Measurements from ENCODE around the gene METTL23. TPM values are rescaled to one million over a fixed set of nuclear protein-coding genes. Genes with fewer than 3 reads are reported as not detected.

The METTL23 gene
- total and polyA plus RNA-seq, 8 donors: 1.2 to 72.1 (median 31.7) TPM

- H3K36me3 ChIP-seq: peaks cover 89 to 97% (median 95%) of the 10 kb centered on the region in 4 donors
- TF ChIP-seq CTCF (IDR thresholded peaks at IDR 0.05) (no peak), EP300 (IDR thresholded peaks at IDR 0.05) (no peak), POLR2AphosphoS5 (IDR thresholded peaks at IDR 0.05) (no peak), POLR2A (IDR thresholded peaks at IDR 0.05) (no peak)
- H3K4me1 ChIP-seq: peaks cover 14 to 61% (median 39%) of the 10 kb centered on the region in 4 donors
- H3K9me3 ChIP-seq: no peaks in the 10 kb centered on the region
- H3K27ac ChIP-seq: no peak overlapping the region
- 85 to 93% (median 87%) methylated on average over 16 of the region's 16 CpGs for WGBS, 5 donors
- no peak overlapping the region for H3K4me3 ChIP-seq
- no peak for DNase-seq
- H3K27me3 ChIP-seq: no peaks in the 10 kb centered on the region
- intact Hi-C loops (cut with DNase I; ENCODE audit: low total_unique reads): no loop called here
Measured at GRCh38 chr17:76718516-76718915, 8.1 kb upstream of the METTL23 start.

GRCh38 chr17:76720211-76720610 is 6.4 kb upstream of the METTL23 start:
- no peak overlapping the region for H3K27ac ChIP-seq
- WGBS, 5 donors: 88 to 95% (median 92%) methylated on average over 9 of the region's 9 CpGs
- no peak for TF ChIP-seq POLR2AphosphoS5 (IDR thresholded peaks at IDR 0.05)
- TF ChIP-seq CTCF (IDR thresholded peaks at IDR 0.05): no peak
- intact Hi-C loops (cut with DNase I; ENCODE audit: low total_unique reads): no loop called here
- no peak overlapping the region for H3K4me3 ChIP-seq
- H3K27me3 ChIP-seq: no peaks in the 10 kb centered on the region
- no peak for DNase-seq
- H3K9me3 ChIP-seq: no peaks in the 10 kb centered on the region
- peaks cover 26 to 67% (median 48%) of the 10 kb centered on the region in 4 donors for H3K4me1 ChIP-seq
- peaks cover 88 to 100% (median 98%) of the 10 kb centered on the region in 4 donors for H3K36me3 ChIP-seq

- Histone ChIP-seq H3K4me3 (no peak overlapping the region), H3K36me3 (peaks cover 82 to 92% (median 91%) of the 10 kb centered on the region in 4 donors), H3K4me1 (peaks cover 21 to 62% (median 47%) of the 10 kb centered on the region in 4 donors), H3K9me3 (no peaks in the 10 kb centered on the region), H3K27me3 (no peaks in the 10 kb centered on the region), H3K27ac (peak overlapping the region in 1 of 5 donors; percentile 0)
- DNase-seq: no peak
- intact Hi-C loops (cut with DNase I; ENCODE audit: low total_unique reads): no loop called here
- TF ChIP-seq POLR2AphosphoS5 (IDR thresholded peaks at IDR 0.05) (no peak), EP300 (IDR thresholded peaks at IDR 0.05) (no peak), POLR2A (IDR thresholded peaks at IDR 0.05) (no peak), CTCF (IDR thresholded peaks at IDR 0.05) (no peak)
- WGBS, 5 donors: 67 to 88% (median 74%) methylated on average over 8 to 9 of the region's 9 CpGs
Measured at GRCh38 chr17:76720941-76721340, 5.7 kb upstream of the METTL23 start.

GRCh38 chr17:76721463-76721862 is 5.2 kb upstream of the METTL23 start:
- H3K4me1 ChIP-seq: peaks cover 20 to 57% (median 45%) of the 10 kb centered on the region in 4 donors
- no peaks in the 10 kb centered on the region for H3K9me3 ChIP-seq
- H3K4me3 ChIP-seq: no peak overlapping the region
- 77 to 90% (median 85%) methylated on average over 10 of the region's 10 CpGs for whole genome bisulfite sequencing, 5 donors
- intact Hi-C loops (cut with DNase I; ENCODE audit: low total_unique reads): no loop called here
- no peaks in the 10 kb centered on the region for H3K27me3 ChIP-seq
- H3K36me3 ChIP-seq: peaks cover 77 to 87% (median 85%) of the 10 kb centered on the region in 4 donors
- peak overlapping the region in 1 of 5 donors; percentile 0 for H3K27ac ChIP-seq
- DNase-seq: no peak
- TF ChIP-seq CTCF (IDR thresholded peaks at IDR 0.05) (no peak), POLR2A (IDR thresholded peaks at IDR 0.05) (no peak), EP300 (IDR thresholded peaks at IDR 0.05) (no peak), POLR2AphosphoS5 (IDR thresholded peaks at IDR 0.05) (no peak)
